MCF 10A (cell line): ENCODE results near the gene IMMP2L. TPM values are rescaled to one million over a fixed set of nuclear protein-coding genes. Genes with fewer than 3 reads are reported as not detected.

Source experiments
- BruUV-seq: library from RNA; stranded (reverse); fragments of 400-500 nt; replicated peaks from 2 replicates; lab custom pipeline; 2021; lab: Mats Ljungman, UMichigan
- CTCF ChIA-PET: fragments of 300-600 bp; sonication (Branson Sonifier 250); formaldehyde crosslinking; extraction: SDS; loops from one replicate; lab custom pipeline; 2021; ENCODE audit warnings: antibody characterized with exemption, inconsistent platforms; lab: Yijun Ruan, JAX
- POLR2A ChIA-PET: fragments of 300-600, 350-650 bp; sonication (Branson Sonifier 250); formaldehyde crosslinking; extraction: SDS; loops from one replicate; lab custom pipeline; 2020; ENCODE audit warnings: antibody characterized with exemption, inconsistent platforms; lab: Yijun Ruan, JAX
- DNase-seq: peaks from one replicate; pipeline ENCODE4 v3.0.0-alpha.2; 2018; ENCODE audit not compliant: unreplicated experiment
- H3K27ac Mint-ChIP-seq: one replicate; pipeline ENCODE4 v1.8.0; 2022; ENCODE audit warnings: mild to moderate bottlenecking, low read depth, mixed read lengths; ENCODE audit not compliant: unreplicated experiment
- H3K27me3 Mint-ChIP-seq: one replicate; pipeline ENCODE4 v1.8.0; 2022; ENCODE audit warnings: mixed read lengths; ENCODE audit not compliant: insufficient read depth, unreplicated experiment
- H3K36me3 Mint-ChIP-seq: one replicate; pipeline ENCODE4 v1.8.0; 2022; ENCODE audit warnings: mild to moderate bottlenecking, moderate library complexity, mixed read lengths; ENCODE audit not compliant: insufficient read depth, unreplicated experiment
- H3K4me1 Mint-ChIP-seq: one replicate; pipeline ENCODE4 v1.8.0; 2022; ENCODE audit warnings: mixed read lengths; ENCODE audit not compliant: insufficient read depth, unreplicated experiment
- H3K4me3 Mint-ChIP-seq: one replicate; pipeline ENCODE4 v1.8.0; 2022; ENCODE audit warnings: mild to moderate bottlenecking, moderate library complexity, mixed read lengths; ENCODE audit not compliant: unreplicated experiment
- H3K9me3 Mint-ChIP-seq: one replicate; pipeline ENCODE4 v1.8.0; 2022; ENCODE audit warnings: mixed read lengths; ENCODE audit not compliant: unreplicated experiment
- intact Hi-C: fragments of 100-400 bp; cut with micrococcal nuclease; formaldehyde crosslinking; loops from 2 replicates; pipeline ENCODE4 v1.14.1; 2022
- total RNA-seq: library from RNA; stranded (reverse); gene quantifications from 2 replicates; pipeline ENCODE4 v1.2.3, GENCODE V29; 2022
- TF ChIP-seq, protein P1 (sequence below): fragments of 200-600 bp; IDR thresholded peaks from one replicate; pipeline ENCODE4 v1.8.0; 2022; ENCODE audit warnings: antibody characterized with exemption, mild to moderate bottlenecking; ENCODE audit not compliant: unreplicated experiment

Gene IMMP2L
- total RNA-seq, 1 experiment from 2014 or later = 23.7 TPM

GRCh38 chr7:111093496-111093895 lies 468.8 kb downstream of the IMMP2L start:
- no peak overlapping the region for H3K4me3 Mint-ChIP-seq

DNA sequence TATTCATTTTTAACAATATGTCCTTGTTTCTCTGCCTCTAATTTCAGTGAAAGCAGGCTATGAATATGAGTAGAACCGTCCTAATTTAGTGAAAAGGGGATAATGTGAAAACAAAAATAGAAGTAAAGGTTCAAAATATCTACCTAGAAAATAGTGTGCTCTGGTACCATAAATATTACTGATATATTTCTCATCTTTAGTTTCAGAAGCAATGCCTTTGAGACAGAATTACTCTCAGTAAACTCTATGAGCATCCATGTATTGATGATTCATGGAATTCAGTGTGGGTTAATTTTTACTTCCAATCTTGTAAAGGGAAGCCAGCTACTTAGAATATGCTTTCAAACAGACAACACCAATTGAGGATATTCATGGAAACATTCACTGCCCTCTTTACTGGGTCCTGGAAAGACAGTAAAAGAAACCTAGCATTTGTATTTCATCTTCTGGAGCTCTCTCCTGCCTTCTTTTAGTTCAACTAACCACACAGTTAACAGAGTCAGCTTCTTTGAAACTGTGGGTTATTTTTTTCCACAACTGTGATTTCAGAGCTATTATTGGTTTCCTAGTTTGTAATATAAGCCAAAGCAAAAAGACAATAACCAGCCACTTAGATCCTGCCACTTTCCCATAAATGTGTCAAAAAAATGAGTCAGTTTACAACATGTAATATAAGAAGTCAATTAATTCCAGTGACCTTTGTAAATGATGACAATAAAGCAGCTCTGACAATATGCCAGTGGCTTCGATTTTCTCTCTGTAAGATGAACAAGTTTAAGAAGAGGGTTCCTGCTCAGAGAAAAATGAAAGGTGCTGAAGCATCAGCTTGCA lies 469.7 kb downstream of the IMMP2L start:
- no peak for DNase-seq
- Mint-ChIP-seq H3K4me1 (no peaks in the 10 kb centered on the region), H3K4me3 (no peak overlapping the region), H3K27ac (no peak overlapping the region), H3K36me3 (no peaks in the 10 kb centered on the region), H3K27me3 (no peaks in the 10 kb centered on the region), H3K9me3 (no peaks in the 10 kb centered on the region)
- POLR2A ChIA-PET = no interaction called here
- no TSS peak for BruUV-seq
- CTCF ChIA-PET = interaction anchor here (0.5 to 0.9 kb wide), 2 partner anchors 237 to 644 kb away, joined by 3 to 5 read pairs; no protein-coding TSS in a partner anchor
- TF ChIP-seq, protein P1, sequence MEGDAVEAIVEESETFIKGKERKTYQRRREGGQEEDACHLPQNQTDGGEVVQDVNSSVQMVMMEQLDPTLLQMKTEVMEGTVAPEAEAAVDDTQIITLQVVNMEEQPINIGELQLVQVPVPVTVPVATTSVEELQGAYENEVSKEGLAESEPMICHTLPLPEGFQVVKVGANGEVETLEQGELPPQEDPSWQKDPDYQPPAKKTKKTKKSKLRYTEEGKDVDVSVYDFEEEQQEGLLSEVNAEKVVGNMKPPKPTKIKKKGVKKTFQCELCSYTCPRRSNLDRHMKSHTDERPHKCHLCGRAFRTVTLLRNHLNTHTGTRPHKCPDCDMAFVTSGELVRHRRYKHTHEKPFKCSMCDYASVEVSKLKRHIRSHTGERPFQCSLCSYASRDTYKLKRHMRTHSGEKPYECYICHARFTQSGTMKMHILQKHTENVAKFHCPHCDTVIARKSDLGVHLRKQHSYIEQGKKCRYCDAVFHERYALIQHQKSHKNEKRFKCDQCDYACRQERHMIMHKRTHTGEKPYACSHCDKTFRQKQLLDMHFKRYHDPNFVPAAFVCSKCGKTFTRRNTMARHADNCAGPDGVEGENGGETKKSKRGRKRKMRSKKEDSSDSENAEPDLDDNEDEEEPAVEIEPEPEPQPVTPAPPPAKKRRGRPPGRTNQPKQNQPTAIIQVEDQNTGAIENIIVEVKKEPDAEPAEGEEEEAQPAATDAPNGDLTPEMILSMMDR = no peak
- intact Hi-C loops = loop anchor here (10.0 kb wide), 1 partner anchor 1248 kb away; no protein-coding TSS in a partner anchor

More at GRCh38 chr7:111093496-111093895, 468.8 kb downstream of the IMMP2L start:
- intact Hi-C loops = loop anchor here (10.0 kb wide), 1 partner anchor 1249 kb away; no protein-coding TSS in a partner anchor
- DNase-seq = no peak
- Mint-ChIP-seq H3K4me1 (no peaks in the 10 kb centered on the region), H3K36me3 (no peaks in the 10 kb centered on the region), H3K9me3 (no peaks in the 10 kb centered on the region), H3K27me3 (no peaks in the 10 kb centered on the region), H3K27ac (no peak overlapping the region)
- TF ChIP-seq, protein P1 = no peak
- POLR2A ChIA-PET = no interaction called here
- BruUV-seq = no TSS peak
- CTCF ChIA-PET = interaction anchor here (0.6 kb wide), 1 partner anchor 36 kb away, joined by 3 read pairs; no protein-coding TSS in a partner anchor

DNA sequence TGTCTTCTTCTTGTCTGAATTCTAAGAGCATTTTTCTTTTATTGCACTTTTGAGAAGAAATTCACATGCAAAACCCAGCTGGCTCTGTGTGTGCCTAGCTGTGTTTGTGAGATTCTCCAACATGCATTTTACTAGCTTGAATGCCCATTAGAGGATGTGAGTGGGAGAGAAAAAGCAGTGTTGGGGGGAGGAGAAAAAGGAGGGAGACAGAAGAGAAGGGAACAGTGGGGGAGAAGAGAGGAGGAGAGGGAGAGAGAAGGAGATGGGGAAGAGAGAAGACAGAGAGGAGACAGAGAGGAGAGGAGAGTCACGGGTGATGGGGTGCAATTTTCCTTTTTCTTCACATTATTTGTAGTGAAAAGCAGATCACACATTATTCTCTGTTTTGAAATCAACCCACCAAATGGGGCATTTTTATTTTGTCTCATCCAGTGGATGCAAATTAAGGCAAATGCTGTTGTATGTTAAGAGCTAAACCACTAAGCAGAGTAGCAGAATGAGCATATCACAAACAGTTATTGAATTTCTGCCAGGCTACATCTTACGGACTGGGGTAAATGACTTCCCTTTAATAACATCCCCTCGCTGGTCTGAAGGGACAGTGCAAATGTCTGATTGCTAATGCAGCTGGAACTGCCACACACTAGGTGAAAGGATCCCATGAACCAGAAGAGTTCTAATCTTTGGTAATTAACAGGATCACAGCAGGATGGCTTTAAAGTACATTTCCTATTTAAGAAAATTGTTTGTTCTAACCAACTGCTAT lies 470.5 kb downstream of the IMMP2L start:
- H3K27me3 Mint-ChIP-seq = no peaks in the 10 kb centered on the region
- no TSS peak for BruUV-seq
- intact Hi-C loops = loop anchor here (10.0 kb wide), 1 partner anchor 1247 kb away; no protein-coding TSS in a partner anchor
- H3K4me1 Mint-ChIP-seq = no peaks in the 10 kb centered on the region
- H3K4me3 Mint-ChIP-seq = no peak overlapping the region
- TF ChIP-seq, protein P1 = no peak
- H3K9me3 Mint-ChIP-seq = no peaks in the 10 kb centered on the region
- H3K27ac Mint-ChIP-seq = no peak overlapping the region
- DNase-seq = no peak
- ChIA-PET POLR2A (no interaction called here), CTCF (interaction anchor here (0.5 to 0.9 kb wide), 5 partner anchors 238 to 644 kb away, joined by 3 to 5 read pairs (median 3); no protein-coding TSS in a partner anchor)
- no peaks in the 10 kb centered on the region for H3K36me3 Mint-ChIP-seq
